H9 (cell line): ENCODE results near the gene SLC38A9. TPM values are rescaled to one million over a fixed set of nuclear protein-coding genes. Genes with fewer than 3 reads are reported as not detected.

Experiments used
- DNase-seq: peaks from one replicate; pipeline ENCODE4 v3.0.0-alpha.2; 2017
- H2AFZ ChIP-seq: one replicate; pipeline ENCODE4 v1.6.1; 2013; ENCODE audit warnings: mild to moderate bottlenecking, low read length, control low read depth, moderate library complexity
- H2AK5ac ChIP-seq: 2 replicates; pipeline ENCODE4 v1.6.1; 2013; ENCODE audit warnings: low read length, control low read depth, mixed read lengths; ENCODE audit not compliant: insufficient read length
- H2BK120ac ChIP-seq: one replicate; pipeline ENCODE4 v1.6.1; 2013; ENCODE audit warnings: low read depth, mild to moderate bottlenecking, low read length, control low read depth, inconsistent platforms; ENCODE audit not compliant: poor library complexity, severe bottlenecking
- H2BK12ac ChIP-seq: 2 replicates; pipeline ENCODE4 v1.6.1; 2013; ENCODE audit warnings: low read length, control low read depth, mixed read lengths, low read depth; ENCODE audit not compliant: insufficient read length
- H2BK15ac ChIP-seq: 2 replicates; pipeline ENCODE4 v1.6.1; 2013; ENCODE audit warnings: low read depth, low read length, control low read depth
- H2BK20ac ChIP-seq: one replicate; pipeline ENCODE4 v1.6.1; 2013; ENCODE audit warnings: low read depth, mild to moderate bottlenecking, low read length, control low read depth, inconsistent platforms; ENCODE audit not compliant: poor library complexity, severe bottlenecking
- H2BK5ac ChIP-seq: 2 replicates; pipeline ENCODE4 v1.6.1; 2013; ENCODE audit warnings: low read length, control low read depth, mixed read lengths; ENCODE audit not compliant: insufficient read length
- H3K14ac ChIP-seq: 2 replicates; pipeline ENCODE4 v1.6.1; 2013; ENCODE audit warnings: low read length, control low read depth; ENCODE audit not compliant: insufficient read depth
- H3K18ac ChIP-seq: 2 replicates; pipeline ENCODE4 v1.6.1; 2013; ENCODE audit warnings: low read depth, mild to moderate bottlenecking, mixed read lengths, low read length, control low read depth; ENCODE audit not compliant: insufficient read length
- H3K23ac ChIP-seq: 2 replicates; pipeline ENCODE4 v1.6.1; 2013; ENCODE audit warnings: low read length, control low read depth, mixed read lengths, low read depth; ENCODE audit not compliant: insufficient read length
- H3K23me2 ChIP-seq: 2 replicates; pipeline ENCODE4 v1.6.1; 2013; ENCODE audit warnings: low read depth, mild to moderate bottlenecking, mixed read lengths, low read length, control low read depth; ENCODE audit not compliant: insufficient read length, poor library complexity, severe bottlenecking
- H3K27ac ChIP-seq: 2 replicates; pipeline ENCODE4 v1.5.1; 2013; ENCODE audit warnings: low read length, control low read depth, mixed read lengths, low read depth; ENCODE audit not compliant: insufficient read length
- H3K27me3 ChIP-seq: 2 replicates; pipeline ENCODE4 v1.6.1; 2013; ENCODE audit warnings: low read length, control low read depth, inconsistent platforms; ENCODE audit not compliant: insufficient read depth
- H3K4ac ChIP-seq: 2 replicates; pipeline ENCODE4 v1.6.1; 2013; ENCODE audit warnings: low read depth, mild to moderate bottlenecking, control low read depth, inconsistent platforms, low read length, moderate library complexity
- H3K4me1 ChIP-seq: 2 replicates; pipeline ENCODE4 v1.6.1; 2013; ENCODE audit warnings: low read length, control low read depth, inconsistent platforms; ENCODE audit not compliant: insufficient read depth
- H3K4me2 ChIP-seq: 2 replicates; pipeline ENCODE4 v1.6.1; 2013; ENCODE audit warnings: low read length, control low read depth, mixed read lengths; ENCODE audit not compliant: insufficient read length, insufficient read depth
- H3K56ac ChIP-seq: 2 replicates; pipeline ENCODE4 v1.6.1; 2013; ENCODE audit warnings: low read depth, mild to moderate bottlenecking, mixed read lengths, low read length, control low read depth; ENCODE audit not compliant: insufficient read length
- H3K79me1 ChIP-seq: 2 replicates; pipeline ENCODE4 v1.6.1; 2013; ENCODE audit warnings: low read depth, mild to moderate bottlenecking, moderate library complexity, low read length, control low read depth, inconsistent platforms; ENCODE audit not compliant: insufficient read depth, poor library complexity, severe bottlenecking
- H3K79me2 ChIP-seq: 2 replicates; pipeline ENCODE4 v1.6.1; 2013; ENCODE audit warnings: low read length, control low read depth, inconsistent platforms; ENCODE audit not compliant: insufficient read depth
- H3K9ac ChIP-seq: 2 replicates; pipeline ENCODE4 v1.6.1; 2013; ENCODE audit warnings: low read length, control low read depth, mixed read lengths; ENCODE audit not compliant: insufficient read length; ENCODE audit errors: extremely low read depth
- H3K9me3 ChIP-seq: one replicate; pipeline ENCODE4 v1.6.1; 2013; ENCODE audit warnings: low read depth, low read length, inconsistent platforms; ENCODE audit not compliant: control insufficient read depth
- H3T11ph ChIP-seq: one replicate; pipeline ENCODE4 v1.6.1; 2013; ENCODE audit warnings: mild to moderate bottlenecking, low read length, control low read depth, inconsistent platforms
- H4K20me1 ChIP-seq: one replicate; pipeline ENCODE4 v1.6.1; 2013; ENCODE audit not compliant: control insufficient read depth, insufficient read length, insufficient read depth
- H4K5ac ChIP-seq: 2 replicates; pipeline ENCODE4 v1.6.1; 2013; ENCODE audit warnings: low read depth, mild to moderate bottlenecking, mixed read lengths, low read length, control low read depth; ENCODE audit not compliant: insufficient read length
- H4K8ac ChIP-seq: replicated peaks from 2 replicates; pipeline ENCODE4 v1.6.1; 2013; ENCODE audit warnings: low read length, control low read depth, mixed read lengths, low read depth; ENCODE audit not compliant: insufficient read length
- H4K91ac ChIP-seq: 2 replicates; pipeline ENCODE4 v1.6.1; 2013; ENCODE audit warnings: low read depth, mild to moderate bottlenecking, moderate library complexity, mixed read lengths, low read length, control low read depth; ENCODE audit not compliant: insufficient read length
- H3K27ac Mint-ChIP-seq, 3 experiments: 2 replicates in 2 of 3; 3 replicates in 1 of 3; pipeline ENCODE4 v1.8.0; 2020 to 2021; ENCODE audit warnings: mixed read lengths in 3 of 3, mild to moderate bottlenecking in 1 of 3, moderate library complexity in 1 of 3
- H3K27me3 Mint-ChIP-seq: 2 replicates; pipeline ENCODE4 v1.8.0; 2021; ENCODE audit warnings: low read depth, mild to moderate bottlenecking, moderate library complexity, mixed read lengths
- H3K36me3 Mint-ChIP-seq, 3 experiments: 2 replicates in 2 of 3; 3 replicates in 1 of 3; pipeline ENCODE4 v1.8.0; 2020 to 2021; ENCODE audit warnings: low read depth in 3 of 3, mixed read lengths in 3 of 3; ENCODE audit not compliant: insufficient read depth in 1 of 3
- H3K4me1 Mint-ChIP-seq, 2 experiments: 2 replicates each; pipeline ENCODE4 v1.8.0; 2020; ENCODE audit warnings: mixed read lengths in 2 of 2
- H3K4me3 Mint-ChIP-seq, 2 experiments: 2 replicates in 1 of 2; 3 replicates in 1 of 2; pipeline ENCODE4 v1.8.0; 2020 to 2021; ENCODE audit warnings: mild to moderate bottlenecking in 2 of 2, mixed read lengths in 2 of 2, moderate library complexity in 1 of 2
- H3K9me3 Mint-ChIP-seq, 2 experiments: 2 replicates in 1 of 2; 3 replicates in 1 of 2; pipeline ENCODE4 v1.8.0; 2020; ENCODE audit warnings: mild to moderate bottlenecking in 2 of 2, mixed read lengths in 2 of 2, moderate library complexity in 1 of 2
- WGBS: extraction: QIAGEN DNeasy Blood & Tissue Kit; methylation state at CpG from one replicate; pipeline ENCODE4 v1.1.7; 2013; ENCODE audit warnings: missing lambda C conversion rate, low lambda C conversion rate, mixed read lengths; ENCODE audit not compliant: insufficient read length; ENCODE audit errors: extremely low coverage; 5-methylcytosine and 5-hydroxymethylcytosine counted together
- total RNA-seq: library from RNA; stranded (reverse); gene quantifications from 2 replicates; pipeline ENCODE4 v1.2.1, GENCODE V29; 2021
- TF ChIP-seq, protein P1 (sequence below): fragments of 200-600 bp; sonication (generic); conservative IDR thresholded peaks from 3 replicates; pipeline ENCODE4 v1.8.0; 2021; ENCODE audit warnings: antibody characterized with exemption, mild to moderate bottlenecking

Gene SLC38A9
- total RNA-seq, 1 experiment from 2014 or later, result 48.5 TPM

DNA sequence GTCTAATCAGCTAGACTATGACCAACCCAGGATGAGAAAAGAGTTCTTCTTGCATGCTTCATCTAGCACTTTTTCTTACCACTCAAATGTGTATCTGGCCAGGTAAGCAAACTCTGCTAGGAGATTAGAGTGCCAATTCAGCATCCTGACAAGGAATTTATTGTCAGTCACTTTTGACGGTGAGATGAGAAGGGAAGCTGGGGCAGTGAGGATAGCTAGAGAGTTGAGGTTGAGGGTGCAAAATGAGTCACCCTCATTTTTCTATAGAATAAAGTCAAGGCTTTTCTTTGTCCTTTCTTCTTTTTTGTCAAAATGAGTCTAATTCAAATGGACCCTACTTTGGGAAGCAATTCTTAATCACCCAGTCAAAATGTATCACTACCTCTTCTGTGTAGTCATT lies 102.7 kb downstream of the SLC38A9 start:
- Histone ChIP-seq H3K79me2 (no peaks in the 10 kb centered on the region), H4K91ac (no peak overlapping the region), H3K79me1 (no peaks in the 10 kb centered on the region), H3K27me3 (no peaks in the 10 kb centered on the region), H2BK120ac (no peak overlapping the region), H2AK5ac (no peak overlapping the region), H3K18ac (no peak overlapping the region), H2BK20ac (no peak overlapping the region), H3K23me2 (no peaks in the 10 kb centered on the region), H3K4ac (no peak overlapping the region), H2AFZ (no peak overlapping the region), H3K23ac (no peak overlapping the region), H2BK15ac (no peak overlapping the region), H3K4me1 (no peaks in the 10 kb centered on the region), H2BK12ac (no peak overlapping the region), H2BK5ac (no peak overlapping the region), H3K56ac (no peak overlapping the region), H4K20me1 (no peaks in the 10 kb centered on the region), H3K4me2 (no peak overlapping the region), H3K27ac (no peak overlapping the region), H4K8ac (no peak overlapping the region), H3K9ac (no peak overlapping the region), H3K9me3 (no peaks in the 10 kb centered on the region), H3T11ph (no peak overlapping the region), H4K5ac (no peak overlapping the region), H3K14ac (no peak overlapping the region)
- no peak for DNase-seq
- peaks cover 10% of the 10 kb centered on the region in 2 experiments for H3K4me1 Mint-ChIP-seq
- WGBS, result no CpG with 5 or more reads among the region's 1 CpG
- H3K4me3 Mint-ChIP-seq, result no peak overlapping the region
- H3K9me3 Mint-ChIP-seq, result peaks cover 10 to 16% of the 10 kb centered on the region in 2 experiments; a peak in 4 of 5 replicates
- no peaks in the 10 kb centered on the region for H3K27me3 Mint-ChIP-seq
- peaks cover under 1 to 19% (median 14%) of the 10 kb centered on the region in 3 experiments for H3K36me3 Mint-ChIP-seq
- TF ChIP-seq, protein P1, sequence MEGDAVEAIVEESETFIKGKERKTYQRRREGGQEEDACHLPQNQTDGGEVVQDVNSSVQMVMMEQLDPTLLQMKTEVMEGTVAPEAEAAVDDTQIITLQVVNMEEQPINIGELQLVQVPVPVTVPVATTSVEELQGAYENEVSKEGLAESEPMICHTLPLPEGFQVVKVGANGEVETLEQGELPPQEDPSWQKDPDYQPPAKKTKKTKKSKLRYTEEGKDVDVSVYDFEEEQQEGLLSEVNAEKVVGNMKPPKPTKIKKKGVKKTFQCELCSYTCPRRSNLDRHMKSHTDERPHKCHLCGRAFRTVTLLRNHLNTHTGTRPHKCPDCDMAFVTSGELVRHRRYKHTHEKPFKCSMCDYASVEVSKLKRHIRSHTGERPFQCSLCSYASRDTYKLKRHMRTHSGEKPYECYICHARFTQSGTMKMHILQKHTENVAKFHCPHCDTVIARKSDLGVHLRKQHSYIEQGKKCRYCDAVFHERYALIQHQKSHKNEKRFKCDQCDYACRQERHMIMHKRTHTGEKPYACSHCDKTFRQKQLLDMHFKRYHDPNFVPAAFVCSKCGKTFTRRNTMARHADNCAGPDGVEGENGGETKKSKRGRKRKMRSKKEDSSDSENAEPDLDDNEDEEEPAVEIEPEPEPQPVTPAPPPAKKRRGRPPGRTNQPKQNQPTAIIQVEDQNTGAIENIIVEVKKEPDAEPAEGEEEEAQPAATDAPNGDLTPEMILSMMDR, result no peak
- no peak overlapping the region for H3K27ac Mint-ChIP-seq
